Skeletal muscle cell (primary cell): ENCODE measurements around the gene DCLRE1B.

ENCODE experiments used
- DNase-seq: peaks from one replicate; pipeline ENCODE4 v3.0.0-alpha.2; 2010; ENCODE audit warnings: low read depth
- H3K4me3 ChIP-seq: 2 replicates; pipeline ENCODE4 v1.5.1; 2011; ENCODE audit warnings: low read depth, mild to moderate bottlenecking, control low read depth, low read length, moderate library complexity

The DCLRE1B gene

GRCh38 chr1:113886417-113887401 is 18.4 kb upstream of the DCLRE1B start:
- DNase-seq: no peak
- H3K4me3 ChIP-seq: no peak overlapping the region

- no peak within 1 kb of the TSS for H3K4me3 ChIP-seq
- DNase-seq: no peak
Measured at GRCh38 chr1:113887402-113888175, 17.5 kb upstream of the DCLRE1B start, which contains the start of gene BCL2L15. BCL2L15 (minus strand) TSS chr1:113887581; CDS start chr1:113887375, 206 bp downstream.

DNA sequence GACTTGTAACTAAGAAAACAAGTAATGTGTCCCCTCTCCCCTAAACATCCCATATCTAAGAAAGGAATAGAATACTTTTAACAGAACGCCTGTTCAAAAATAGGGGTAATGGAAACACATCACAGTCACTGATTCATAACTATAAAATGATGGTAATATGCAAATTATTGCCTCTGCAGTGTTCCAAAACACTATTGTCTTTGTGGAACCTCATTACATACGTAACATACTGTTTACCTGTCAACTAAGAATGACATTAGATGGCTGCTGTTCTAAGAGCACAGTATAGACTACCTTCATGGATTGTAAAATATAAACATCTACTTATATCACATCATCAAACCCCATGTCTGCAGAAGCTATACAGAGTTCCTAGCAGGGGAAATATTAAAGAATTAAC is 14.3 kb upstream of the DCLRE1B start:
- no peak for DNase-seq

DNA sequence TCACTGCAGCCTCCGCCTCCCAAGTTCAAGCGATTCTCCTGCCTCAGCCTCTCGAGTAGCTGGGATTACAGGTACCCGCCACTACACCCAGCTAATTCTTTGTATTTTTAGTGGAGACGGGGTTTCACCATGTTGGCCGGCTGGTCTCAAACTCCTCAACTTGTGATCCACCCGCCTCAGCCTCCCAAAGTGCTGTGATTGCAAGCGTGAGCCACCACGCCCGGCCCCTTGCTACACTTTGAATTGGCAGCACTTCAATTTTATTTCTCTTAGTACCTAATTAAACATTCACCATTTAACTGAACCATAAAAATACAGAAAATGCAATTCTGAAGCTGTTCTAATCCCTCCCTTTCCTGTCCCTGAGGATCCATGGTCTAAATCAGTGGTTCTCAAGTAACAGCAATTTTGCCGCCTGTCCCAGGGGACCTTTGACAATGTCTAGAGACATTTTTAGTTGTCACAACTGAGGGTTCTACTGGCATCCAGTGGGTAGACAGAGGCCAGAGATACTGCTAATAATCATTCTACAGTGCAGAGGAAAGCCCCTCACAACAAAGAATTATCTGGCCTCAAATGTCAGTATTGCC is 13.4 kb upstream of the DCLRE1B start:
- DNase-seq: no peak

More for the DNA sequence above, 14.3 kb upstream of the DCLRE1B start:
- H3K4me3 ChIP-seq: no peak overlapping the region

DNA sequence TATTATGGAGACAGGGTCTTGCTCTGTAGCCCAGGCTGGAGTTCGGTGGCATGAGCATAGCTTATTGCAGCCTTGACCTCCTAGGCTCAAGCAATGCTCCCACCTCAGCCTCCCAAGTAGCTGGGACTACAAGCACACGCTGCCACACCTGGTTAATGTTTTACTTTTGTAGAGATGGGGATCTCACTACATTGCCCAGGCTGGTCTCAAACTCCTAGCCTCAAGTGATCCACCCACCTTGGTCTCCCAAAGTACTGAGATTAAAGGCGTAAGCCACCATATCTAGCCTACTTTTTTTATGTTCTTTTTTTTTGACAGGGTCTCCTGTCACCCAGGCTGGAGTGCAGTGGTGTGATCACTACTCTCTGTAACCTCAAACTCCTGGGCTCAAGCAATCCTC is 11.9 kb upstream of the DCLRE1B start:
- DNase-seq: no peak
- no peak overlapping the region for H3K4me3 ChIP-seq

More for the DNA sequence above, 13.4 kb upstream of the DCLRE1B start:
- H3K4me3 ChIP-seq: no peak overlapping the region

DNA sequence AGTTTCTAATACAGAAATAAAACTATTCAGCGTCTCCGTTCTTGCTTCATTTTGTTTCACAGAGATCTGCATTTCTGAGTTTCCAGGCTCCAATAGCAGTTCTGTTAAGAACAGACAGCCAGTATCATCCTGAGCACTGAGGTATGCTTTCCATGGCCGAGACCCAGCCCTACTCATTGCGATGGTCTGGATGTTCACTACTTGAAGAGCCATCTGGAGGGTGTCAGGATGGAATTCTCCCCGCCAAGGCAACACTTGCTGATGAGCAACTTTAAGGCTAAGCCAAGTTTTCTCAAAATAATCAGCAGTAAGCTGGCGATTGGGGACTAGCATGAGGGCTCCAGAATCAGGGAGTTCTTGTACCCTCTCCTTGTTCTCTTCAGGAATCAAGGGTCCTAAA is 10.0 kb upstream of the DCLRE1B start:
- no peak for DNase-seq
- H3K4me3 ChIP-seq: no peak overlapping the region

- H3K4me3 ChIP-seq: no peak overlapping the region
- no peak for DNase-seq
Measured at GRCh38 chr1:113895961-113896360, 9.2 kb upstream of the DCLRE1B start.

GRCh38 chr1:113898241-113898814 is 6.8 kb upstream of the DCLRE1B start:
- DNase-seq: no peak
- H3K4me3 ChIP-seq: no peak overlapping the region

DNA sequence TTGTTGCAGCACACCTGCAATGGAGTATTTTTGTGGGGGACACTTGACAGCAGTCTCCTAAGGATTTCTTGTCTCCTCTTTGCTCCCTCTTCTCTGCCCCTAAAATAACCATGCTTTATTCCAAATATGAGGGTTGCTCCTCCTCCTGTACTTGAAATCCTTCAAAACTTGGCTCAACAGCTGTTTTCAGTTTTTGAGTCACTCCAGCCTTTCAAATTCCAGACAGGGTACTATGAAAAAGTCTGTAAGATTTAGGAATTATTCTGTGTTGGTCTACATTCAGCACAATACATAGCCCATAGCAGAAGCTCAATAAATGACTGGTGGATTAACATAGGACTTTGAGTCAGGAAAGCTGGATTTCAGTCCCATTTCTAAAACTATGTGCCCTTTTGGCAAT is 6.0 kb upstream of the DCLRE1B start:
- DNase-seq: no peak
- no peak overlapping the region for H3K4me3 ChIP-seq

DNA sequence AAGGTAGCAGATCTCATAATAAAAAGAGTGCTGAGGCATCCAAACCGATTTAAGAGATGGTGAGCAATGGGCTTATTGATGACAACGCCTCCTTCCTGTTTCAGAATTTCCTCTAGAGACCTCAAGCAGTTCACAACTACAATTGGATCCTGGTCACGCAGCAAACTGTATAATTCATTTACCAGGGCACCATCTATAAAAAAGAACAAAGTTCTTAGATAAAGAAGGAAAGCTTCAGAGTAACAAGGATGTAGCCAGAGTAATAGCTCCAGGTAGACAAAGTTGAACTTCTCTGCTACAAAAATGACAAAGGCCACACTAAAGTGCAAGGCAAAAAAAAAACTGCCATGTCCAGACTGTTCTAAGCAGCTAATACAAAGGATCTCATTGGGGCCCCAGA is 3.9 kb upstream of the DCLRE1B start:
- DNase-seq: no peak
- H3K4me3 ChIP-seq: no peak overlapping the region

GRCh38 chr1:113903501-113904292 is 1.4 kb upstream of the DCLRE1B start:
- no peak for DNase-seq
- H3K4me3 ChIP-seq: peak overlapping the region; percentile 98

- DNase-seq: no peak
- H3K4me3 ChIP-seq: peak overlapping the region; percentile 98
Measured at GRCh38 chr1:113904293-113904673, 843 bp upstream of the DCLRE1B start.

DNA sequence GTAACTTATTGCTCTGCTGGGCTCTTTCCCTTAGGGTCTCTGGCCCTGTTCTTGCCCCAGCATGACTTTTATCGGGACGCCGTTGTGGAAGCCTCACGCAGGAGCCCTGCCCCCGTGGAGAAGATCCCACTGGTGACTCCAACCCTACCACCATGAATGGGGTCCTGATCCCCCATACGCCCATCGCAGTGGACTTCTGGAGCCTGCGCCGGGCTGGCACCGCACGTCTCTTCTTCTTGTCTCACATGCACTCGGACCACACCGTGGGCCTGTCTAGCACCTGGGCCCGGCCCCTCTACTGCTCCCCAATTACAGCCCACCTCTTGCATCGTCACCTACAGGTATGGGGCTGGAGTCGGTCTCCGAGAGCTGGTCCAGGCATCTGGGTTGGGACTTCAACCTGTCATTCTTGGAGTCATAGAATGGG is 322 bp downstream of the DCLRE1B start:
- H3K4me3 ChIP-seq: peak overlapping the region; percentile 98
- no peak for DNase-seq

DNA sequence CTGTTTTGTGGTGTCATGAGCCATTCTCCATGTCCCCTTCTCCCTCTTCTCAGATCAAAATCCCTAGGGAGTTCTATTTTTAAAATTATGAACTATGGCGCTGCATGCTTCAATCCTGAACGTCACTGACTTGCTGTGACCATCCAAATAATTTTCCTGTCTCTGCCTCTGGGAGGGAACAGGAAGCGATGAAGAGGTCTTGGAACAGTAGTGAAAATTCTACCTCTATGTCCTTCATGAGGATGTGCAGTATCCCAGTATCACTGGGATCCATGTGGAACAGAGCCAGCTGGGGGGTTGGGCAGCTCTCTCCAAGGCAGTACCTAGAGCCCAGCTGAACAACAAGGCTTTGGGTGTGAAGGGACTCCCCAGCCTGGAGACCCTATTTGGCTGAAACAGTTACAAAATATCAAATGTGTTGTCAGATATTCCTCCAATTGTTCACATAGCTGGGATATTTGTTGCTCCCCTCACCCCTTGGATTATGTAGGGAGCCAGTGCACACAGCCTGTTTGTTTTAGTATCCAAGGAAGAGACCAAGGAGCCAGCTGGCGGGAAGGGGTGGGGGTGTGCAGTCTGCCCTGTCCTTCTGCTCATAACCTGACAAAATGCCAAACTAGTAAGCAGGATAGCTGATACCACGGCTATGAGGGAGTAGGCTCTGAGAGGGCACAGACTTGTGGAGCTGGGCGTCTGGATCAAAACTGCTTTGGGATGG is 7.6 kb downstream of the DCLRE1B start:
- no peak overlapping the region for H3K4me3 ChIP-seq
- peak; percentile 52 for DNase-seq

DNA sequence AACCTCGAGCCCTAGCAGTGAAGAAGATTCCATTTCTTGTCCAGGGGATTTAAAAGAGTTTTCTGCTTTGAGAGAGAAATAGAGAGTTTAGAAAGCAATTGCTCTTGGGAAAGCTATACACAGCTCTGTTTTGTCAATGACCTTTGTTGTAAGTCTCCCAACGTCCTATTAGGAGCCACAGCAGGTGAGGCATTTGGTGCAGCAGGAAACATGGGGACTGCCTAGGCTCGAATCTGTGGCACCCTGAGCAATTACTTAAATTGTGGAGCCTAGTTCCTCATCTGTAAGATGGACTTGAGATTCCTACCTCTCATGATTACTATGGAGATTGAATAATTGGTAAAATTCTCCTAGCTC is 8.2 kb downstream of the DCLRE1B start:
- no peak for DNase-seq

GRCh38 chr1:113913887-113914664 is 8.9 kb downstream of the DCLRE1B start:
- no peak for DNase-seq
- H3K4me3 ChIP-seq: no peak overlapping the region

More for the DNA sequence above, 8.2 kb downstream of the DCLRE1B start:
- no peak overlapping the region for H3K4me3 ChIP-seq

DNA sequence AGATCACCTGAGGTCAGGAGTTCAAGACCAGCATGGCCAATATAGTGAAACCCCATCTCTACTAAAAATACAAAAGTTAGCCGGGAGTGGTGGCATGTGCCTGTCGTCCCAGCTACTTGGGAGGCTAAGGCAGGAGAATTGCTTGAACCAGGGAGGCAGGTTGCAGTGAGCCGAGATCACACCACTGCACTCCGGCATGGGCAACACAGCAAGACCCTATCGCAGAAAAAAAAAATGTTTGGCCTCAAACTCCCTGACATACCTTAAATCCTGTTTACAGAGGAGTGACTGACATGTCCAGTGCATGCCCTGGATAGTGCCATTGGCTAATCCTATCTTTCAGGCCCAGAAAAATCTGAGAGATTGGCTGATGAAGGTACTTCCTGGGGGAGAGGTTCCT is 11.8 kb downstream of the DCLRE1B start:
- H3K4me3 ChIP-seq: no peak overlapping the region
- no peak for DNase-seq
